HG03280 (cell line): Measurements from ENCODE around the gene RSU1.

Experiments used
- ATAC-seq: cut with Tn5 transposase; IDR thresholded peaks from one replicate; pipeline ENCODE4 v1.9.1; 2021; ENCODE audit warnings: mild to moderate bottlenecking, moderate library complexity; ENCODE audit not compliant: unreplicated experiment

Gene RSU1

GRCh38 chr10:16745061-16745460 is 72.2 kb downstream of the RSU1 start:
- no peak for ATAC-seq

GRCh38 chr10:16742165-16742960 is 74.9 kb downstream of the RSU1 start:
- ATAC-seq, result no peak

GRCh38 chr10:16741540-16741939 is 75.7 kb downstream of the RSU1 start:
- no peak for ATAC-seq

- no peak for ATAC-seq
Measured at GRCh38 chr10:16737420-16737819, 79.8 kb downstream of the RSU1 start.

- ATAC-seq, result no peak
Measured at GRCh38 chr10:16735671-16736070, 81.6 kb downstream of the RSU1 start.

- no peak for ATAC-seq
Measured at GRCh38 chr10:16732376-16732775, 84.8 kb downstream of the RSU1 start.

- ATAC-seq, result no peak
Measured at GRCh38 chr10:16728266-16728665, 89.0 kb downstream of the RSU1 start.

GRCh38 chr10:16727666-16728065 is 89.6 kb downstream of the RSU1 start:
- ATAC-seq, result no peak

- ATAC-seq, result no peak
Measured at GRCh38 chr10:16724509-16724908, 92.7 kb downstream of the RSU1 start.

GRCh38 chr10:16720812-16721211 is 96.4 kb downstream of the RSU1 start:
- ATAC-seq, result no peak

- ATAC-seq, result no peak
Measured at GRCh38 chr10:16717622-16718395, 99.4 kb downstream of the RSU1 start.

GRCh38 chr10:16716051-16716450 is 101.2 kb downstream of the RSU1 start:
- ATAC-seq, result no peak

GRCh38 chr10:16713290-16713689 is 103.9 kb downstream of the RSU1 start:
- no peak for ATAC-seq

GRCh38 chr10:16712883-16713282 is 104.3 kb downstream of the RSU1 start:
- ATAC-seq, result no peak

- ATAC-seq, result no peak
Measured at GRCh38 chr10:16700331-16700730, 116.9 kb downstream of the RSU1 start.

GRCh38 chr10:16699435-16700057 is 117.7 kb downstream of the RSU1 start:
- no peak for ATAC-seq

GRCh38 chr10:16698461-16698860 is 118.8 kb downstream of the RSU1 start:
- ATAC-seq, result no peak

GRCh38 chr10:16690417-16690816 is 126.8 kb downstream of the RSU1 start:
- no peak for ATAC-seq

GRCh38 chr10:16689696-16690095 is 127.5 kb downstream of the RSU1 start:
- ATAC-seq, result no peak

- ATAC-seq, result no peak
Measured at GRCh38 chr10:16689227-16689626, 128.0 kb downstream of the RSU1 start.

- ATAC-seq, result no peak
Measured at GRCh38 chr10:16686054-16686902, 130.9 kb downstream of the RSU1 start.
